ENCODE results near the gene FGF4.

GRCh38 chr11:69812946-69813345 is 37.8 kb upstream of the FGF4 start:
- TF ChIP-seq, protein P1, sequence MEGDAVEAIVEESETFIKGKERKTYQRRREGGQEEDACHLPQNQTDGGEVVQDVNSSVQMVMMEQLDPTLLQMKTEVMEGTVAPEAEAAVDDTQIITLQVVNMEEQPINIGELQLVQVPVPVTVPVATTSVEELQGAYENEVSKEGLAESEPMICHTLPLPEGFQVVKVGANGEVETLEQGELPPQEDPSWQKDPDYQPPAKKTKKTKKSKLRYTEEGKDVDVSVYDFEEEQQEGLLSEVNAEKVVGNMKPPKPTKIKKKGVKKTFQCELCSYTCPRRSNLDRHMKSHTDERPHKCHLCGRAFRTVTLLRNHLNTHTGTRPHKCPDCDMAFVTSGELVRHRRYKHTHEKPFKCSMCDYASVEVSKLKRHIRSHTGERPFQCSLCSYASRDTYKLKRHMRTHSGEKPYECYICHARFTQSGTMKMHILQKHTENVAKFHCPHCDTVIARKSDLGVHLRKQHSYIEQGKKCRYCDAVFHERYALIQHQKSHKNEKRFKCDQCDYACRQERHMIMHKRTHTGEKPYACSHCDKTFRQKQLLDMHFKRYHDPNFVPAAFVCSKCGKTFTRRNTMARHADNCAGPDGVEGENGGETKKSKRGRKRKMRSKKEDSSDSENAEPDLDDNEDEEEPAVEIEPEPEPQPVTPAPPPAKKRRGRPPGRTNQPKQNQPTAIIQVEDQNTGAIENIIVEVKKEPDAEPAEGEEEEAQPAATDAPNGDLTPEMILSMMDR (IDR thresholded peaks at IDR 0.05; ENCODE audit: insufficient read depth, low read length, poor library complexity, severe bottlenecking), result no peak
- TF ChIP-seq EZH2phosphoT487 (conservative IDR thresholded peaks at IDR 0.05; ENCODE audit: low read length), result no peak

All from SU-DHL-6 (cell line).